Ovary (tissue), 9 donors: ENCODE measurements around the gene CCDC188. TPM values are rescaled to one million over a fixed set of nuclear protein-coding genes. Genes with fewer than 3 reads are reported as not detected.

Experiments
- DNase-seq, 5 donors: peaks; one replicate each; pipeline ENCODE4 v3.0.0-alpha.2; 2019 to 2020
- H3K27ac ChIP-seq, 2 donors: fragments of 200-600 bp; one replicate each; pipeline versions ENCODE4 v1.5.1 to v1.8.0; 2019 to 2022
- H3K27me3 ChIP-seq: fragments of 200-600 bp; one replicate; pipeline ENCODE4 v1.8.0; 2022
- H3K36me3 ChIP-seq: fragments of 200-600 bp; sonication (generic); one replicate; pipeline ENCODE4 v1.5.1; 2019
- H3K4me1 ChIP-seq: one replicate; pipeline ENCODE4 v1.8.1; 2013; ENCODE audit warnings: mild to moderate bottlenecking, moderate library complexity; ENCODE audit not compliant: insufficient read depth
- H3K4me3 ChIP-seq: fragments of 200-600 bp; sonication (generic); one replicate; pipeline ENCODE4 v1.5.1; 2017
- H3K9me3 ChIP-seq, 2 donors: fragments of 200-600 bp in 1 of 2; sonication (generic) in 1 of 2; one replicate each; pipeline versions ENCODE4 v1.5.1 to v1.8.1; 2013 to 2019; ENCODE audit warnings: mild to moderate bottlenecking in 1 of 2, moderate library complexity in 1 of 2
- CTCF ChIP-seq, 3 donors: fragments of 450-650 bp in 2 of 3; fragments of 200-600 bp in 1 of 3; IDR thresholded peaks; one replicate each; pipeline versions ENCODE4 v1.5.1 to v1.8.0; 2016 to 2022; ENCODE audit warnings: antibody characterized with exemption in 3 of 3, mild to moderate bottlenecking in 1 of 3
- EP300 ChIP-seq: sonication (generic); formaldehyde crosslinking; IDR thresholded peaks from one replicate; pipeline ENCODE4 v1.6.1; 2017; ENCODE audit warnings: antibody characterized with exemption
- POLR2A ChIP-seq: fragments of 450-650 bp; IDR thresholded peaks from one replicate; pipeline ENCODE4 v1.6.1; 2017; ENCODE audit warnings: antibody characterized with exemption, mild to moderate bottlenecking, moderate library complexity
- WGBS, 3 donors: extraction: QIAGEN DNeasy Blood & Tissue Kit in 1 of 3; methylation state at CpG; one replicate each; pipeline versions ENCODE4 v1.1.5 to v1.1.7; 2013 to 2017; 5-methylcytosine and 5-hydroxymethylcytosine counted together
- intact Hi-C, 4 donors: fragments of 100-400 bp; cut with DNase I; formaldehyde crosslinking; loops; one replicate each; pipeline versions ENCODE4 v1.11.0 to v1.15.1; 2022 to 2023
- polyA plus RNA-seq, 2 donors: library from polyadenylated mRNA; stranded (reverse); fragments of 200-250 nt in 1 of 2; fragments of 350-450 nt in 1 of 2; fragmentation: Illumina TruSeq in 1 of 2; extraction: RNeasy Lipid Tissue Mini Kit (QIAGEN cat#74804) in 1 of 2; gene quantifications; one replicate each; pipeline ENCODE4 v1.2.3, GENCODE V29; 2013 to 2014
- total RNA-seq, 7 donors: library from RNA; depleted of rRNA in 2 of 7; stranded (reverse); fragments of >200 nt in 2 of 7; fragmentation: NEBNext Ultra II Directional in 3 of 7; extraction: Animal tissue kit (Norgen Biotek cat#: 25700) in 3 of 7; gene quantifications; one replicate each; pipeline versions ENCODE4 v1.1.0 to v1.2.4, GENCODE V29; 2016 to 2023
- donor health status: DM: no; HTN: no; CAD: no; lungs with moderate emphysema.
- donor health status: DM: no; HTN: no; CAD: no.
- donor health status: Bipolar disorder and iron deficiency.
- donor health status: DM: yes; HTN: yes; CAD: no.
- donor health status: DM: no; HTN: no; CAD: no.
- donor health status: DM: yes; HTN: yes; CAD: no.

CCDC188 gene
- total and polyA plus RNA-seq, 9 donors, result 0.27 to 1.1 (median 0.42) TPM; not detected in 1

GRCh38 chr22:20176421-20177085 is 25.7 kb upstream of the CCDC188 start:
- DNase-seq, result no peak
- intact Hi-C loops, result loop anchor here in 1 of 4 donors (5.0 kb wide), 1 partner anchor 51 kb away; no protein-coding TSS in a partner anchor
- no peaks in the 10 kb centered on the region for H3K27me3 ChIP-seq
- 68 to 71% (median 71%) methylated on average over 17 of the region's 17 CpGs for WGBS, 3 donors
- no peak overlapping the region for H3K27ac ChIP-seq
- H3K9me3 ChIP-seq, result no peaks in the 10 kb centered on the region
- H3K4me3 ChIP-seq, result no peak overlapping the region
- no peaks in the 10 kb centered on the region for H3K4me1 ChIP-seq
- TF ChIP-seq CTCF (IDR thresholded peaks at IDR 0.05) (no peak), EP300 (no peak), POLR2A (no peak)
- H3K36me3 ChIP-seq, result no peaks in the 10 kb centered on the region

GRCh38 chr22:20175597-20175900 is 24.7 kb upstream of the CCDC188 start:
- H3K9me3 ChIP-seq, result no peaks in the 10 kb centered on the region
- WGBS, 3 donors, result 55 to 67% (median 66%) methylated on average over 12 of the region's 12 CpGs
- no peaks in the 10 kb centered on the region for H3K4me1 ChIP-seq
- intact Hi-C loops, result loop anchor here in 1 of 4 donors (5.0 kb wide), 1 partner anchor 52 kb away; no protein-coding TSS in a partner anchor
- no peak overlapping the region for H3K27ac ChIP-seq
- no peaks in the 10 kb centered on the region for H3K27me3 ChIP-seq
- no peak for DNase-seq
- H3K36me3 ChIP-seq, result no peaks in the 10 kb centered on the region
- TF ChIP-seq CTCF (IDR thresholded peaks at IDR 0.05) (no peak), EP300 (no peak), POLR2A (no peak)
- no peak overlapping the region for H3K4me3 ChIP-seq

GRCh38 chr22:20174785-20175596 is 24.1 kb upstream of the CCDC188 start:
- 70 to 74% (median 71%) methylated on average over 19 of the region's 19 CpGs for WGBS, 3 donors
- DNase-seq, result no peak
- H3K4me3 ChIP-seq, result no peak overlapping the region
- intact Hi-C loops, result loop anchor here in 1 of 4 donors (5.0 kb wide), 1 partner anchor 52 kb away; no protein-coding TSS in a partner anchor
- H3K27me3 ChIP-seq, result no peaks in the 10 kb centered on the region
- no peak overlapping the region for H3K27ac ChIP-seq
- no peaks in the 10 kb centered on the region for H3K4me1 ChIP-seq
- H3K9me3 ChIP-seq, result no peaks in the 10 kb centered on the region
- TF ChIP-seq POLR2A, result no peak
- no peak for TF ChIP-seq CTCF (IDR thresholded peaks at IDR 0.05)
- H3K36me3 ChIP-seq, result no peaks in the 10 kb centered on the region

GRCh38 chr22:20173772-20174171 is 22.9 kb upstream of the CCDC188 start:
- no peaks in the 10 kb centered on the region for H3K9me3 ChIP-seq
- TF ChIP-seq CTCF (IDR thresholded peaks at IDR 0.05) (no peak), EP300 (no peak), POLR2A (no peak)
- no peaks in the 10 kb centered on the region for H3K4me1 ChIP-seq
- 66 to 75% (median 69%) methylated on average over 10 of the region's 10 CpGs for WGBS, 3 donors
- no peak overlapping the region for H3K27ac ChIP-seq
- no peak overlapping the region for H3K4me3 ChIP-seq
- H3K27me3 ChIP-seq, result no peaks in the 10 kb centered on the region
- DNase-seq, result no peak
- no peaks in the 10 kb centered on the region for H3K36me3 ChIP-seq
- intact Hi-C loops, result no loop called here
